HepG2 (cell line): Measurements from ENCODE around the gene CES2. TPM values are rescaled to one million over a fixed set of nuclear protein-coding genes. Genes with fewer than 3 reads are reported as not detected.

Experiments
- KAT8 ChIP-seq: IDR thresholded peaks from 2 replicates; pipeline ENCODE4 v1.6.1; 2016; ENCODE audit warnings: missing genetic modification reagents, missing compliant biosample characterization
- NCOR1 ChIP-seq: fragments of 200-600 bp; sonication (generic); IDR thresholded peaks from 2 replicates; pipeline ENCODE4 v1.7.0; 2017; ENCODE audit warnings: antibody characterized with exemption, low read length, borderline replicate concordance
- SAFB2 ChIP-seq: sonication (generic); formaldehyde crosslinking; IDR thresholded peaks from 2 replicates; pipeline ENCODE4 v1.5.1; 2020; ENCODE audit warnings: missing genetic modification reagents, low read depth, mild to moderate bottlenecking, borderline replicate concordance
- SMAD9 ChIP-seq: sonication (generic); formaldehyde crosslinking; IDR thresholded peaks from 2 replicates; pipeline ENCODE4 v1.5.1; 2020; ENCODE audit warnings: mild to moderate bottlenecking, missing genetic modification reagents
- SP5 ChIP-seq: IDR thresholded peaks from 2 replicates; pipeline ENCODE4 v1.6.1; 2016; ENCODE audit warnings: low read depth, borderline replicate concordance
- SPEN ChIP-seq: sonication (generic); formaldehyde crosslinking; IDR thresholded peaks from 2 replicates; pipeline ENCODE4 v1.5.1; 2020; ENCODE audit warnings: low read depth, mild to moderate bottlenecking, missing genetic modification reagents
- ZBTB21 ChIP-seq: sonication (generic); formaldehyde crosslinking; IDR thresholded peaks from 2 replicates; pipeline ENCODE4 v1.4.0; 2020; ENCODE audit warnings: missing genetic modification reagents
- ZBTB42 ChIP-seq: sonication (generic); formaldehyde crosslinking; IDR thresholded peaks from 2 replicates; pipeline ENCODE4 v1.5.0; 2020; ENCODE audit warnings: mild to moderate bottlenecking, missing genetic modification reagents
- ZMYM3 ChIP-seq: sonication (generic); formaldehyde crosslinking; IDR thresholded peaks from 2 replicates; pipeline ENCODE4 v1.5.1; 2020; ENCODE audit warnings: mild to moderate bottlenecking, missing genetic modification reagents
- ZNF12 ChIP-seq: sonication (generic); formaldehyde crosslinking; IDR thresholded peaks from 2 replicates; pipeline ENCODE4 v1.5.0; 2020; ENCODE audit warnings: missing genetic modification reagents
- ZNF292 ChIP-seq: sonication (generic); formaldehyde crosslinking; IDR thresholded peaks from 2 replicates; pipeline ENCODE4 v1.8.1; 2022; ENCODE audit warnings: mild to moderate bottlenecking, low read depth, missing genetic modification reagents, borderline replicate concordance
- ZNF644 ChIP-seq: IDR thresholded peaks from 2 replicates; pipeline ENCODE4 v1.6.1; 2016; ENCODE audit warnings: low read depth
- ZNF792 ChIP-seq: IDR thresholded peaks from 2 replicates; pipeline ENCODE4 v1.6.1; 2016
- polyA plus RNA-seq, 8 experiments: library from polyadenylated mRNA; depleted of rRNA in 3 of 8; stranded (reverse) in 7 of 8; unstranded in 1 of 8; fragments of >200 nt; fragmentation: Illumina TruSeq in 4 of 8; extraction: Trizol in 4 of 8; gene quantifications; 2 replicates each; pipeline versions ENCODE4 v1.2.1 to v1.2.3, GENCODE V29; 2011 to 2016; ENCODE audit warnings: low read depth in 4 of 8, missing spikeins in 1 of 8, mixed read lengths in 1 of 8; ENCODE audit not compliant: insufficient read depth in 1 of 8
- total RNA-seq, 5 experiments: library from RNA; depleted of rRNA; stranded (reverse); fragments of >200 nt; fragmentation: Illumina TruSeq; extraction: Trizol; gene quantifications; 2 replicates each; pipeline ENCODE4 v1.2.3, GENCODE V29; 2016; ENCODE audit warnings: low read depth in 1 of 5
- TF ChIP-seq, protein P1 (sequence below): sonication (generic); formaldehyde crosslinking; IDR thresholded peaks from 2 replicates; pipeline ENCODE4 v1.5.1; 2020; ENCODE audit warnings: mild to moderate bottlenecking, missing genetic modification reagents
- TF ChIP-seq, protein P2 (sequence below): sonication (generic); formaldehyde crosslinking; IDR thresholded peaks from 2 replicates; pipeline ENCODE4 v1.5.0; 2020; ENCODE audit warnings: mild to moderate bottlenecking, missing genetic modification reagents
- TF ChIP-seq, protein P3 (sequence below): sonication (generic); formaldehyde crosslinking; IDR thresholded peaks from 2 replicates; pipeline ENCODE4 v1.4.0; 2020; ENCODE audit warnings: missing genetic modification reagents, borderline replicate concordance
- TF ChIP-seq, protein P4 (sequence below): sonication (generic); formaldehyde crosslinking; IDR thresholded peaks from 2 replicates; pipeline ENCODE4 v1.5.0; 2020; ENCODE audit warnings: missing genetic modification reagents

The CES2 gene
- total and polyA plus RNA-seq, 2 of the 13 experiments (the other 11 are each of a cell fraction or from before 2014, with no cell fraction given): 50.6 to 63.8 TPM

DNA sequence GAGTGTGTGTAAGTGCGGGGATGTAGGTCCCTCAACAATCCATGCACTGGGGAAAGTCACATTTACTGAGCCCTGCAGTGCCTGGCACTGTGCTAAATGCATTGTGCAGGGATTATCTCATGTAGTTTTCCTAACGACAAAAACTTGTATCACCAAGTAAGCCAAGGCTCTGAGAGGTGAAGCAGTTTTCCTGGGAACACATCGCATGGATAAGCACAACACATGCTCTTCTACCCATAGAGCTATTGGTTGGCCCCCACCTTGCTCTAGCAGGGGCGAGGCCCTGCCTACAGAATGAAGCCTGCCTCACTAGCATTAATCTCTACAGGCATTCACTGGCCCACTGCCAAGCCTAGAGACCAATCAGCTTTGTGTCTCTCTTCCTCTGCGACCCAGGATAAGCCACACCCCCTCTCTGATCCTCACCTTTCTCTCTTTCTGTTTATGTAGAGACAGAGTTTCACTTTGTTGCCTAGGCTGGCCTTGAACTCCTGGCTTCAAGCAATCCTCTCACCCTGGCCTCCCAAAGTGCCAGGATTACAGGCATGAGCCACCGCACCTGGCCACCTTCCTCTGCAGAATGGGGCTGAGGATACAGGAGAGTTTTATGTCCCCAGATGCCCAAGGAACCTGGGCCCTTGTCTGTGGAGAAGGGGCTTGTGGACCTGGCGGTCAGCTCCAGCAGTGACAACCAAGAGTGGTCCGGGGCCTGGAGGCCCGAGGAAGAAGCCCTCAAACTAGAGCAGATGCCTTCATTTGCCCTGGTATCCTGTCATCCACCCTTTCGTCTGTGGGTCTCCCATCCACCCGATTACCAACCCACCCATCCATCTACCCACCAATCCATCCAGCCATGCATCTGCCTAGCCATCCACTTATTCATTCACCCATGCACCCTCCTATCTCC lies 29.4 kb upstream of the CES2 start (continued):
- TF ChIP-seq NCOR1: 0 out of 2 replicates have a peak, but pooled peaks have one; percentile 14
- TF ChIP-seq, protein P1, sequence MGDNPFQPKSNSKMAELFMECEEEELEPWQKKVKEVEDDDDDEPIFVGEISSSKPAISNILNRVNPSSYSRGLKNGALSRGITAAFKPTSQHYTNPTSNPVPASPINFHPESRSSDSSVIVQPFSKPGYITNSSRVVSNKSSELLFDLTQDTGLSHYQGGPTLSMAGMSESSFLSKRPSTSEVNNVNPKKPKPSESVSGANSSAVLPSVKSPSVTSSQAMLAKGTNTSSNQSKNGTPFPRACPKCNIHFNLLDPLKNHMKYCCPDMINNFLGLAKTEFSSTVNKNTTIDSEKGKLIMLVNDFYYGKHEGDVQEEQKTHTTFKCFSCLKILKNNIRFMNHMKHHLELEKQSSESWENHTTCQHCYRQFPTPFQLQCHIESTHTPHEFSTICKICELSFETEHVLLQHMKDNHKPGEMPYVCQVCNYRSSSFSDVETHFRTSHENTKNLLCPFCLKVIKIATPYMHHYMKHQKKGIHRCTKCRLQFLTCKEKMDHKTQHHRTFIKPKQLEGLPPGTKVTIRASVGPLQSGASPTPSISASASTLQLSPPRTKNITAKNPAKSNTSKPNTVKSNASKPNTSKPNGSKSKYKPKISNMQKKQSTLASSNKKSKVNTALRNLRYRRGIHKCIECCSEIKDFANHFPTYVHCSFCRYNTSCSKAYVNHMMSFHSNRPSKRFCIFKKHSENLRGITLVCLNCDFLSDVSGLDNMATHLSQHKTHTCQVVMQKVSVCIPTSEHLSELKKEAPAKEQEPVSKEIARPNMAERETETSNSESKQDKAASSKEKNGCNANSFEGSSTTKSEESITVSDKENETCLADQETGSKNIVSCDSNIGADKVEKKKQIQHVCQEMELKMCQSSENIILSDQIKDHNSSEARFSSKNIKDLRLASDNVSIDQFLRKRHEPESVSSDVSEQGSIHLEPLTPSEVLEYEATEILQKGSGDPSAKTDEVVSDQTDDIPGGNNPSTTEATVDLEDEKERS: peak; percentile 66; the same call in 1 of the 2 replicates
- peak; percentile 80; the same call in 1 of the 2 replicates for TF ChIP-seq ZNF792 (CRISPR knock-in tag)
- no peak for TF ChIP-seq SMAD9 (CRISPR knock-in tag)
- peak; percentile 64 for TF ChIP-seq ZNF12 (CRISPR knock-in tag)
- peak; percentile 67; the same call in 1 of the 2 replicates for TF ChIP-seq ZNF292 (CRISPR knock-in tag)
- TF ChIP-seq, protein P2, sequence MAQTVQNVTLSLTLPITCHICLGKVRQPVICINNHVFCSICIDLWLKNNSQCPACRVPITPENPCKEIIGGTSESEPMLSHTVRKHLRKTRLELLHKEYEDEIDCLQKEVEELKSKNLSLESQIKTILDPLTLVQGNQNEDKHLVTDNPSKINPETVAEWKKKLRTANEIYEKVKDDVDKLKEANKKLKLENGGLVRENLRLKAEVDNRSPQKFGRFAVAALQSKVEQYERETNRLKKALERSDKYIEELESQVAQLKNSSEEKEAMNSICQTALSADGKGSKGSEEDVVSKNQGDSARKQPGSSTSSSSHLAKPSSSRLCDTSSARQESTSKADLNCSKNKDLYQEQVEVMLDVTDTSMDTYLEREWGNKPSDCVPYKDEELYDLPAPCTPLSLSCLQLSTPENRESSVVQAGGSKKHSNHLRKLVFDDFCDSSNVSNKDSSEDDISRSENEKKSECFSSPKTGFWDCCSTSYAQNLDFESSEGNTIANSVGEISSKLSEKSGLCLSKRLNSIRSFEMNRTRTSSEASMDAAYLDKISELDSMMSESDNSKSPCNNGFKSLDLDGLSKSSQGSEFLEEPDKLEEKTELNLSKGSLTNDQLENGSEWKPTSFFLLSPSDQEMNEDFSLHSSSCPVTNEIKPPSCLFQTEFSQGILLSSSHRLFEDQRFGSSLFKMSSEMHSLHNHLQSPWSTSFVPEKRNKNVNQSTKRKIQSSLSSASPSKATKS (CRISPR knock-in tag): no peak
- TF ChIP-seq SPEN (CRISPR knock-in tag): peak; percentile 56; the same call in 1 of the 2 replicates
- 0 out of 2 replicates have a peak, but pooled peaks have one; percentile 43 for TF ChIP-seq ZBTB42 (CRISPR knock-in tag)
- TF ChIP-seq ZMYM3: peak; percentile 99
- TF ChIP-seq SP5 (CRISPR knock-in tag): no peak; the same call in 1 of the 2 replicates
- TF ChIP-seq SAFB2: peak; percentile 23; the same call in 1 of the 2 replicates
- TF ChIP-seq, protein P3, sequence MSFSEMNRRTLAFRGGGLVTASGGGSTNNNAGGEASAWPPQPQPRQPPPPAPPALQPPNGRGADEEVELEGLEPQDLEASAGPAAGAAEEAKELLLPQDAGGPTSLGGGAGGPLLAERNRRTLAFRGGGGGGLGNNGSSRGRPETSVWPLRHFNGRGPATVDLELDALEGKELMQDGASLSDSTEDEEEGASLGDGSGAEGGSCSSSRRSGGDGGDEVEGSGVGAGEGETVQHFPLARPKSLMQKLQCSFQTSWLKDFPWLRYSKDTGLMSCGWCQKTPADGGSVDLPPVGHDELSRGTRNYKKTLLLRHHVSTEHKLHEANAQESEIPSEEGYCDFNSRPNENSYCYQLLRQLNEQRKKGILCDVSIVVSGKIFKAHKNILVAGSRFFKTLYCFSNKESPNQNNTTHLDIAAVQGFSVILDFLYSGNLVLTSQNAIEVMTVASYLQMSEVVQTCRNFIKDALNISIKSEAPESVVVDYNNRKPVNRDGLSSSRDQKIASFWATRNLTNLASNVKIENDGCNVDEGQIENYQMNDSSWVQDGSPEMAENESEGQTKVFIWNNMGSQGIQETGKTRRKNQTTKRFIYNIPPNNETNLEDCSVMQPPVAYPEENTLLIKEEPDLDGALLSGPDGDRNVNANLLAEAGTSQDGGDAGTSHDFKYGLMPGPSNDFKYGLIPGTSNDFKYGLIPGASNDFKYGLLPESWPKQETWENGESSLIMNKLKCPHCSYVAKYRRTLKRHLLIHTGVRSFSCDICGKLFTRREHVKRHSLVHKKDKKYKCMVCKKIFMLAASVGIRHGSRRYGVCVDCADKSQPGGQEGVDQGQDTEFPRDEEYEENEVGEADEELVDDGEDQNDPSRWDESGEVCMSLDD (CRISPR knock-in tag): peak; percentile 39; the same call in 1 of the 2 replicates
- TF ChIP-seq, protein P4, sequence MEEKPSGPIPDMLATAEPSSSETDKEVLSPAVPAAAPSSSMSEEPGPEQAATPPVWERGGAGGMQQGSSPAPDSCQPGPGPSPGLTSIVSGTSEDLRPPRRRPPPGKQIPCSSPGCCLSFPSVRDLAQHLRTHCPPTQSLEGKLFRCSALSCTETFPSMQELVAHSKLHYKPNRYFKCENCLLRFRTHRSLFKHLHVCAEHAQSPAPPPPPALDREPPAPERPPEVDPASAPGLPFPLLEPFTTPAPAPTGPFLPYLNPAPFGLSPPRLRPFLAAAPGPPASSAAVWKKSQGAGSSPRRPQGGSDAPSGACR (CRISPR knock-in tag): peak; percentile 87; the same call in 1 of the 2 replicates
- peak; percentile 80 for TF ChIP-seq ZNF644 (CRISPR knock-in tag)
- TF ChIP-seq ZBTB21 (CRISPR knock-in tag): peak; percentile 63; the same call in 1 of the 2 replicates
- TF ChIP-seq KAT8: peak; percentile 63
